ENCODE data around the gene PEX14. TPM values are rescaled to one million over a fixed set of nuclear protein-coding genes. Genes with fewer than 3 reads are reported as not detected.
A peak's percentile ranks its signal among the peaks of the same experiment; 100 is the strongest.

PEX14 gene
- total and polyA plus RNA-seq, 8 donors, result 8.2 to 26.3 (median 12.6) TPM

DNA sequence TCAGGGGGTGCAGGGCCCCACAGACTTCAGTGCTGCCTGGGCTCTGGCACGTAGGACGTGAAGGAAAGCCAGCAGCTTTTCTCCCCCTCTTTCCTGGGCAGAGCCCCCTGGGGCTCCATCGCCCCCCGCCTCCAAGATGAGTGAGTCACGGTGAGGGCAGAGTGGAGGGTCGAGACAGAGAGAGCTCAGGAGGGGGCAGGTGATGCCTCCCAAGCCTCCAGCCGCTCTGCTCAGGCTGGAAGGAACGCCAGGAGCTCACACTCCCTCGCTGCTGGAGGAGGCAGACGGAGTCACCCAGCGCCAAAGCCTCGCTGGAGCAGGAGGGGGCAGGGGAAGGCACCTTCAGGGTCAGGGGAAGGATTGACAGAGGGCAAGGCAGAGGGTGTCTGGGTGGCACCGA lies 202.2 kb downstream of the PEX14 start:
- WGBS, 5 donors, result 26 to 55% (median 37%) methylated on average over 11 to 13 of the region's 13 CpGs
- Histone ChIP-seq H3K27ac (peak overlapping the region; percentile 88 to 97 (median 92)), H3K27me3 (no peaks in the 10 kb centered on the region), H3K4me3 (no peak overlapping the region), H3K36me3 (no peaks in the 10 kb centered on the region), H3K4me1 (peaks cover 91 to 100% (median 96%) of the 10 kb centered on the region in 4 donors), H3K9me3 (no peaks in the 10 kb centered on the region)
- TF ChIP-seq POLR2AphosphoS5 (IDR thresholded peaks at IDR 0.05) (no peak), EP300 (IDR thresholded peaks at IDR 0.05) (no peak), POLR2A (IDR thresholded peaks at IDR 0.05) (no peak)
- TF ChIP-seq, protein P1, sequence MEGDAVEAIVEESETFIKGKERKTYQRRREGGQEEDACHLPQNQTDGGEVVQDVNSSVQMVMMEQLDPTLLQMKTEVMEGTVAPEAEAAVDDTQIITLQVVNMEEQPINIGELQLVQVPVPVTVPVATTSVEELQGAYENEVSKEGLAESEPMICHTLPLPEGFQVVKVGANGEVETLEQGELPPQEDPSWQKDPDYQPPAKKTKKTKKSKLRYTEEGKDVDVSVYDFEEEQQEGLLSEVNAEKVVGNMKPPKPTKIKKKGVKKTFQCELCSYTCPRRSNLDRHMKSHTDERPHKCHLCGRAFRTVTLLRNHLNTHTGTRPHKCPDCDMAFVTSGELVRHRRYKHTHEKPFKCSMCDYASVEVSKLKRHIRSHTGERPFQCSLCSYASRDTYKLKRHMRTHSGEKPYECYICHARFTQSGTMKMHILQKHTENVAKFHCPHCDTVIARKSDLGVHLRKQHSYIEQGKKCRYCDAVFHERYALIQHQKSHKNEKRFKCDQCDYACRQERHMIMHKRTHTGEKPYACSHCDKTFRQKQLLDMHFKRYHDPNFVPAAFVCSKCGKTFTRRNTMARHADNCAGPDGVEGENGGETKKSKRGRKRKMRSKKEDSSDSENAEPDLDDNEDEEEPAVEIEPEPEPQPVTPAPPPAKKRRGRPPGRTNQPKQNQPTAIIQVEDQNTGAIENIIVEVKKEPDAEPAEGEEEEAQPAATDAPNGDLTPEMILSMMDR (IDR thresholded peaks at IDR 0.05), result no peak
- intact Hi-C loops (cut with DNase I; ENCODE audit: low total_unique reads), result no loop called here
- DNase-seq, result no peak

GRCh38 chr1:10677491-10678391 lies 203.0 kb downstream of the PEX14 start:
- no peak for TF ChIP-seq EP300 (IDR thresholded peaks at IDR 0.05)
- TF ChIP-seq POLR2AphosphoS5 (IDR thresholded peaks at IDR 0.05), result peak in 1 of 3 donors; percentile 11
- TF ChIP-seq POLR2A (IDR thresholded peaks at IDR 0.05), result no peak
- DNase-seq, result peak; percentile 75 to 90
- intact Hi-C loops (cut with DNase I; ENCODE audit: low total_unique reads), result no loop called here
- Histone ChIP-seq H3K9me3 (no peaks in the 10 kb centered on the region), H3K27ac (peak overlapping the region; percentile 88 to 97 (median 92)), H3K4me3 (no peak overlapping the region), H3K27me3 (no peaks in the 10 kb centered on the region), H3K4me1 (peaks cover 93 to 100% (median 98%) of the 10 kb centered on the region in 4 donors), H3K36me3 (no peaks in the 10 kb centered on the region)
- 39 to 58% (median 51%) methylated on average over 27 of the region's 27 CpGs for WGBS, 5 donors

DNA sequence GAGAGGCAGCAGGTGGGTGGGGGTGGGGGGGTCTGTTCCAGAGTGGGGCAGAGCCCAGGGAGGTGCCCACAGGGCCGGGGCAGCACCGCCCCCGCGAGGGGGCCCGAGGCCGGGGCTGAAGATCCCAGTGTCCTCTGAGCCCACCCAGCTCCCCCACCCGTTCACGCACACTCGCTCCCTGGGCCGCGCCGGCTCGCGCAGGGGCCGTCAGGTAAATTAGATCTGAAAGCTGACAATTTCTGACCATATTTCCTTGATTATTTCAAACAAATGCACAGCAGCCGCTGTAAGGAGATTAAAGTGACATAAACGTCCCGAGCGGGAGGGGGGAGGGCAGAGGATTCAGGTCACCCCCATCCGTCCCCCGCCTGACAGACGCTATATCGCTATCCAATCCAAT lies 203.7 kb downstream of the PEX14 start:
- peaks cover 99 to 100% (median 99%) of the 10 kb centered on the region in 4 donors for H3K4me1 ChIP-seq

DNA sequence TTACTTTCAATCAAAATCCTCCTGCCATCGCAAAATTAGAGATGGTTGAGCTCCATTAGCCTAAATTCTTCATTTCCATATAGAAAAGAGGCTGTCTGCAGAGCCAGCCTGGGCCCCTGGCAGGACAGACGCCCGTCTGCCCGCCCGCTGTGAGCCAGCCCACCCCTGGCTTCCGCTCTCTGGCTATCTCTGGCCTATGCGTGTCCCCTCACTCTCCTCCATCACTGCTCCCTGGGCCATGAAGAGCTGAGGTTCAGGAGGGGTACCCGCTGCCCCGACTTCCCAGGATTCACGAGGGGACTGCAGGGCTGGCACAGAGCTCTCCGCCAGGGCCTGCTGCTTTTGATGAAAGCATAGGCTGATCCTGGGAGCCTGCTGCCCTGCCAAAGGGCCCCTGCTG lies 204.1 kb downstream of the PEX14 start:
- TF ChIP-seq, protein P1 (IDR thresholded peaks at IDR 0.05), result no peak
- TF ChIP-seq POLR2AphosphoS5 (IDR thresholded peaks at IDR 0.05) (no peak), POLR2A (IDR thresholded peaks at IDR 0.05) (no peak), EP300 (IDR thresholded peaks at IDR 0.05) (no peak)
- H3K4me3 ChIP-seq, result no peak overlapping the region
- no peaks in the 10 kb centered on the region for H3K9me3 ChIP-seq
- peak overlapping the region; percentile 62 to 97 (median 92) for H3K27ac ChIP-seq
- H3K4me1 ChIP-seq, result peaks cover 99 to 100% (median 100%) of the 10 kb centered on the region in 4 donors
- 54 to 83% (median 66%) methylated on average over 11 of the region's 11 CpGs for WGBS, 5 donors
- H3K27me3 ChIP-seq, result no peaks in the 10 kb centered on the region
- H3K36me3 ChIP-seq, result peaks cover 0 to 4% (median 0%) of the 10 kb centered on the region in 4 donors
- no peak for DNase-seq
- intact Hi-C loops (cut with DNase I; ENCODE audit: low total_unique reads), result no loop called here

More for the DNA sequence above, 203.7 kb downstream of the PEX14 start:
- no peaks in the 10 kb centered on the region for H3K36me3 ChIP-seq
- no peak for DNase-seq
- H3K27ac ChIP-seq, result peak overlapping the region; percentile 88 to 97 (median 92)
- 47 to 83% (median 73%) methylated on average over 16 to 23 of the region's 23 CpGs for WGBS, 5 donors
- H3K4me3 ChIP-seq, result no peak overlapping the region
- H3K9me3 ChIP-seq, result no peaks in the 10 kb centered on the region
- H3K27me3 ChIP-seq, result no peaks in the 10 kb centered on the region
- TF ChIP-seq, protein P1 (IDR thresholded peaks at IDR 0.05), result no peak
- intact Hi-C loops (cut with DNase I; ENCODE audit: low total_unique reads), result no loop called here
